GM19193 (cell line): ENCODE results near the gene WWTR1.

Experiments used
- POLR2A ChIP-seq: IDR thresholded peaks from 4 replicates; pipeline ENCODE4 v1.6.1; 2011; ENCODE audit not compliant: insufficient read depth, insufficient read length; ENCODE audit errors: extremely low read depth

Gene WWTR1

GRCh38 chr3:149527531-149528339, 130.1 kb downstream of the WWTR1 start:
- TF ChIP-seq POLR2A: no peak

- TF ChIP-seq POLR2A: no peak
Observed at GRCh38 chr3:149523512-149524299, 134.1 kb downstream of the WWTR1 start.

GRCh38 chr3:149519912-149520311, 137.9 kb downstream of the WWTR1 start:
- TF ChIP-seq POLR2A: no peak

- TF ChIP-seq POLR2A: no peak
Observed at GRCh38 chr3:149516920-149517319, 140.9 kb downstream of the WWTR1 start.

GRCh38 chr3:149515249-149515648, 142.6 kb downstream of the WWTR1 start:
- no peak for TF ChIP-seq POLR2A

GRCh38 chr3:149514471-149514870, 143.4 kb downstream of the WWTR1 start:
- TF ChIP-seq POLR2A: no peak

GRCh38 chr3:149512073-149512782, 145.6 kb downstream of the WWTR1 start:
- TF ChIP-seq POLR2A: no peak

GRCh38 chr3:149511040-149511626, 146.7 kb downstream of the WWTR1 start:
- no peak for TF ChIP-seq POLR2A

GRCh38 chr3:149510480-149510879, 147.3 kb downstream of the WWTR1 start:
- TF ChIP-seq POLR2A: no peak

- TF ChIP-seq POLR2A: no peak
Observed at GRCh38 chr3:149509526-149509925, 148.3 kb downstream of the WWTR1 start.

- no peak for TF ChIP-seq POLR2A
Observed at GRCh38 chr3:149507491-149508324, 150.1 kb downstream of the WWTR1 start.

GRCh38 chr3:149506965-149507364, 150.9 kb downstream of the WWTR1 start:
- no peak for TF ChIP-seq POLR2A

- TF ChIP-seq POLR2A: no peak
Observed at GRCh38 chr3:149506540-149506939, 151.3 kb downstream of the WWTR1 start.

GRCh38 chr3:149502438-149502837, 155.4 kb downstream of the WWTR1 start:
- no peak for TF ChIP-seq POLR2A
